ENCODE data around the gene SRRM2.

Gene SRRM2

DNA sequence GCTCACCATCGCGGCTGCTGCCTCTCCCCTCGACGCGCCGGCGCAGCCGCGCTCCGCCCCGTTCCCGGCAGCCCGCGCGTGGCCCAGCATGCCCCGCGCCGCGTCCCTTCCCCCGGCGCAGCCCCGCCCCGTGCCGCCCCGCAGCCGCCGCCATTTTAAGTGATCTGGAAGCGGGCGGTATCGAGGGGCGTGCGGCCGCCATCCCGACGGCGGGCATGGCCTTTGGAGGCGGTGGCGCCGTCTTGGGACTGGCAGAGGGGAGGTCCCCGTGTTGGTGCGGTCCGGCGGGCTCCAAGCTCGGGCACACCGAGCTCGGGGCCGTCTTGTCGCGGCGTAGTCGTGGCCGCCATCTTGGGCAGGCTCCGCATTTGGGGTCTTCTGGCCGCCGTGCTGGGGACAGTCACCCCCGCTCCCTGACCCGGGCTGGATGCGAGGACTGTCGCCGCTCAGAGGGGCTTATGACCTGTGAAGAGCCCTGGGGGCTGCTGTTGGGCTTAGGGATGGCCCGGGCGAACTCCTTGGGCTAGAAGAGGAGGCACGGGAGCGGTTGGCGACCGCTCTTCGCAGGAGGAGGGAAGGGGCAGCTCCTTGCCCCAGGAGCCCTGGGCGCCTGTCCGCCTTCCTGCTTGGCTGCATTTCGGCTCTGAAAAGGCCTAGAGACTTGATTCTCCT, 24.9 kb downstream of the SRRM2 start, which contains the start of gene ELOB:
Gene ELOB (minus strand): TSS at position 50 of the 672 bp plus-strand sequence. CDS start 41 bp downstream, at position 9.
- peak; percentile 95 for DNase-seq (ENCODE audit: low spot score)

- DNase-seq (ENCODE audit: low spot score) = peak; percentile 36
Observed at GRCh38 chr16:2777903-2778629, 25.6 kb downstream of the SRRM2 start.

- DNase-seq (ENCODE audit: low spot score) = no peak
Observed at GRCh38 chr16:2778630-2778958, 26.2 kb downstream of the SRRM2 start.

DNA sequence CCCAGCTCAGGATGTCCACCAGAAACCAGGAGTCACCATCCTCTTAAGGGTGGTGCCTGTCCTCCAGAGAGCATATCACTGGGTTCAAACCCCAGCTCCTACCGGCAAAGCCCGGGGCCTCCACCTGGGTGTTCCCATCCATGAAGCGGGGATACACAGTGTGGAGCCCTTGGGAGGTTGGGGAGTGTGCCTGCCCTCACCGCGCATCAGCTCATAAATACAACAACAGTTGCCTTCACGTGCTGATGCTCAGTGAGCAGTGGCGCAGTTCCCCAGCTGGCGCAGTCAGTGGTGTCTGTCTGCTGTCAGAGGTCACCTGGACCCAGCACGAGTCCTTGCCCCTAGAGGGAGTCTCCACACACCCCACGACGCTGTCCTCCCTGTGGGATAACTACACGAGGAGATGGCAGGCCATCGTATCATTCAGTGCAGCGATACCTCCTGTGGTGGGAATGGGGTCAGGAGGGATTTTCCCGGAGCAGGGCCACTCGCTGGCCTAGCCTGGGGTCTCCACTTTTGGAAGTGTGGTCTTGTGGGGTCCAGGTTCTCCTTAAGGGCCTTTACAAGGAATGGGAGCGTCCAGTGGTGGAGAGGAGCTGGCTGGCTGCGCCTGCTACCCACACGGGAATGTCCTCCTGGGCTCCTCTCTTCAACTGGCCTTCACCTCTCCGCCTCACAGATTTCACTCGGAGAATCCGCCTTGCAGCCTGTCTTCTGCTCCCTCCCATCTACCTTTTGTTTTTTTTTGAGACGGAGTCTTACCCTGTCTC, 26.9 kb downstream of the SRRM2 start:
- DNase-seq (ENCODE audit: low spot score) = no peak

GRCh38 chr16:2779978-2780898, 27.8 kb downstream of the SRRM2 start:
- DNase-seq (ENCODE audit: low spot score) = no peak

- no peak for DNase-seq (ENCODE audit: low spot score)
Observed at GRCh38 chr16:2782583-2783351, 30.3 kb downstream of the SRRM2 start.

DNA sequence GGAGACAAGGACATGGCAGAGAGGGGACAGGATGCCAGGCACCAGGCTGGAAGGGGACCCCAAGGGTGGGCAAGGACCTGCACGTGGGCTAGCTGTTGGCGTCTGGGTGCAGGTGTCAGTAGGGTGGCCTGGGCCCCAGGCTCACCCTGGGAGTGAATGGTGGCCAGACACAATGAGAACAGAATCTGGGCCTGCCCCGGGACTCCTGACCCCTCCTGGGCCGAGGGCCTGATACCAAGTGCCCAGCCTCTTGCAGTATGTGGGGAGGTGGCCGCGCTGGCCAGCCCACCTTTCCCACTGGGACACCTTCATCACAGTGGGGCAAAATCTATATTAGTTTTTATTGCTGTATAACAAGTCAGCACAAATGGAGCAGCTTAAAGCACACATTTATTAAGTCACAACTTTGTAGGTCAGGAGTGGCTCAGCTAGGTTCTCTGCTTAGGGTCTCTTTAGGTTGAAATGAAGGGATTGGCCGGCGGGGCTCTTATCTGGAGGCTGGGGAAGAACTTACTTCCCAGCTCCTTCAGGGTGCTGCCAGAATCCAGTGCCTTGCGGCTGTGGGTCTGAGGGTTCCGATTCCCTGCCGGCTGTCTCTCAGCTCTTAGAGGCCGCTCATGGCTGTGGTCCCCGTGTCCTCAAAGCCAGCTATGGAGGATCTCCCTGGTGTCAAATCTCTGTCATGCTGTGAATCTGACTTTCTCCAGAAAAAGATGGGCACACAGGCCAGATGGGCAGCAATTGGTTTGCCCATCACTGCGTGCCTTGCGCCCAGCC, 31.3 kb downstream of the SRRM2 start:
- no peak for DNase-seq (ENCODE audit: low spot score)

DNA sequence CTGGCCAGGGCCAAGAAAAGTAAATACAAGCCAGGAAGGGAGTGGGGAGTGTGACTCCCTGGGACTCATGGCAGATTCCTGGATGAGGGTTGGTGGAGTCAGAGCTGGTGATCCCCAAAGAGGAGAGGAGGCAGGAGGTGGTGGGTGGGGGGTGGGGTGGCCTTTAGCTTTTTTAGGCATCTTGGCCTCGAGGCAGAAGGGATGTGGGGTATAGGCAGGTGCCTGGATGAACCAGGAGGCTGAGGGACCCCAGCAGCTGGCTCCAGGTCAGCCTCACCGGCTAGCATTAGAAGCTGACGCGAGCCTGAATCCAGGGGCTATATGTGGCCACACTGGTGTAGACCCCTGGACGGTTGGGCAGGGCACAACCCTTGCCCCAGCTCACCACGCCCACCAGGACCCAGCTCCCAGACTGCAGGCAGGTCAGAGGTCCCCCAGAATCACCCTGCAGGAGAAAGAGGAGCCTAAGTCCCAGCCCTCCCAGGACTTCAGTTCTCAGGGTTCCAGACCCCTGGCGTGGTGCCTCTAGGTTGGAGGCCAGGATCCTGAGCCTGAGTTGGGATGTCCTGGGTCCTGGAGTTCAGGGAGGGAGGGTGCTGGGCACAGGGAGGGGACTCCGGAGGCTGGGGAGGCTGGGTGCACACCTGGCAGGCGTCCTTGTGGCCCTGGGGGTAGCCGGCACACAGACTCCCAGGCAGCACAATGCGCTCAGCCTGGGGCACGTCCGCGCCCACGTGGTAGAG, 32.1 kb downstream of the SRRM2 start:
- no peak for DNase-seq (ENCODE audit: low spot score)

DNA sequence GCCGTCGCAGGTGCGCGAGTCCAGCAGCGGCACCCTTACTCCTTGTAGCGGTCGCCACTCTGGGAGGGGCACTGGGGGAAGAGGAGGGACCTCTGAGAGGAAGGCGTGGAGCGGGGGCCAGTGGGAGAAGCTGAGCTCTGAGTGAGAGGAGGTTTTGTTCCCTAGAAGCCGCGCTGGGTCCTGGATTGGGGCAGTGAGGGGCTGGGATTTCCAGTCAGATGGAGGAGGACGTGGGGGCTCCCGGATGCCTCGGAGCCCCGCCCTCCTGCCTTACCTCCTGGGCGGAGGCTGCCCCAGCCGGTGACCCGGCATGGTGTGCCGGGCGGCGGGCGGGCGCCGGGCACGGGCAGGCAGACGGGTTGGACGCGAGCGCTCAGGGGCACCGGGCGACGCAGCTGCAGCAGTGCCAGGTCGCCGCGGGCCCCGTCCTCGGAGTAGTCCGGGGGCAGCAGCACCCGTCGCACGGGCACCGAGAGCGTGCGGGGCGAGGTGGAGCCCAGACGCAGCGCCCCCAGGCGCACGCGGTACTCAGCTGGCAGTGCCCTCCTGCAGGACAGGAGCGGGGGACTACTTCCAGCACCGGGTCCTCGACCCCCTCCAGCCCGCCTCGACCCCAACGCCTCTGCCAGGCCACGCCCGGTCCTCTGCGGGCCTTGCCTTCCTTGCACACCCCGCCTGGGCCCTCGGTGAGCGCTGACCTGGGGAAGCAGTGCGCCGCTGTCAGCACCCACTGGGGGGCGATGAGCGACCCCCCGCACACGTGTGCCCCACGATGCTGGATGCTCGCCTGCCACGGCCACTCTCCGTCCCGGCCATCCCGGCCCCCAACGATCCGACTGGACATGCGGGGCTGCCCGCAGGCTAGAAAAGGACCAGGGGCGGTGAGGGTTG, 32.9 kb downstream of the SRRM2 start:
- peak; percentile 30 for DNase-seq (ENCODE audit: low spot score)

DNA sequence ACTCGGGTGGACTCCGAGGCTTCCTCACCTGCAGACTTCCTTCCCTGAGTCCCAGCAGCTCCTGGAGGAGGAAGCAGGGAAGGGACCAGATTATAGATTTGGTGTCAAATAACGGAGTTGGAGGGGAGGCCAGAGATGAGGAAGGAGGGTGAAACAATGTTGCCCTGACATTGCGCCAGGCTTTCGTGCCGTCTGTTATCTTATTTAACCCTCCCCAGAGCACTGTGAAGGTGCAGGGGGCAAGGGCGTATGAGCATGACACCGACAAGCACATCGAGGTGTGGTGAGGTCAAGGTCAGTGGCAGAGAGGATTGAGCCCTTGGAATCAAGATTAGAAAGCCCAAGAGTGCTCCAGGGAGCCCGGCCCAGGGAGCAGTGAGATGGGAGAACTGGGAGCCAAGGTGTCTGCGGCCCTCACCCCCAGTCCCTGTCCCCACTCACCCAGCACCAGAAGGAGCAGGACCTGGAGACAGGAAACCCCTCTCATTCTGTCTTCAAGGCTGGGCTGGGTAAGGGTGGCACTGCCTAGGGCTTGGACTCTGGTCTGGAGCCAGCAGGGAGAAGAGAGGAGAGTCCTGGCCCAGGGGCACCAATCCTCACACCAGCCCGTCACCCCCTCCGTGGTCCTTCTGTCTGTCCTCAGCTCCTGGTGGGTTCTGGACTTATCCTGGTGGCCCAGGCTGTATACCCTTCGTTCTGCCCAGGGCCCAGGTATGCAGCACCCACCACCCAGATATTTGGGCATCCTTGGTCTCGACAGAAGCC, 33.8 kb downstream of the SRRM2 start:
- no peak for DNase-seq (ENCODE audit: low spot score)

GRCh38 chr16:2786826-2787151, 34.4 kb downstream of the SRRM2 start:
- DNase-seq (ENCODE audit: low spot score) = no peak

- no peak for DNase-seq (ENCODE audit: low spot score)
Observed at GRCh38 chr16:2787406-2787805, 35.0 kb downstream of the SRRM2 start, which contains the start of gene PRSS33. PRSS33 (minus strand) TSS chr16:2787560; CDS start chr16:2786547, 1,013 bp downstream.

DNA sequence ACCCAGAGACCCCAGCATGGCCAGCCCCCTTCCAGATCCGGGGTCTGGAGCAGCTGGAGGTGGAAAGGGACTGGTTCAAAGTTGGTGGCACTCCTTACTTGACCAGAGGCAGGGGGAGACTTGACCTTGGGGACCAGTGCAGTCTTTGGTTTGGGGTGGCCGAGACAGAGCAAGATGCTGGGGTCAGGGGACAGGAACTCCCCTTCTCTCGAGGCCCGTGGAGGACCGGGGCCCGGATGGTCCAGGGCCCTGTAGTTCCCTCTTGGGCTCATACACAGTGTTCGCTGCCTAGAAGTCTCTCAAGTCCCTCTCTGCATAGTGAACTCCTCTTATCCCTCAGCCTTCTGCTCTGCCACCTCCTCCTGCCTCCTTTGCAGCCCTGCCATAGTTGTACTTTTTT, 35.5 kb downstream of the SRRM2 start:
- no peak for DNase-seq (ENCODE audit: low spot score)

GRCh38 chr16:2790631-2791030, 38.2 kb downstream of the SRRM2 start:
- DNase-seq (ENCODE audit: low spot score) = no peak

DNA sequence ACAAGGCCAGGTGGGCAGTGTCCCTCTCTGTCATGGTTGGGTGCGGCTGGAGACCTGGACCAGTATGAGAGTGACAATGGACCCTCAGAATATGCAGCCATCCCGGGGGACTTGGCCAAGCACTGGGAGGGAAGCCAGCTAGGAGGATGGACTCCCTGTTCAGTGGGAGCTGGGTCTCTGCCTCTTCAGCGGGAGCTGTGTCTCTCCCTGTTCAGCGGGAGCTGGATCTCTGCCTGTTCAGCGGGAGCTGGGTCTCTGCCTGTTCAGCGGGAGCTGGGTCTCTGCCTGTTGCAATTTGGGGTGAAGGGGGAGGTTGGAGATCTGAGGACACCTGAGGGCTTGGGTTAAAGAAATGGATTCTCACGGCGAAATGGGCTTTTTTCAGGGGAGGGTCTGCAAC, 38.7 kb downstream of the SRRM2 start:
- DNase-seq (ENCODE audit: low spot score) = no peak

DNA sequence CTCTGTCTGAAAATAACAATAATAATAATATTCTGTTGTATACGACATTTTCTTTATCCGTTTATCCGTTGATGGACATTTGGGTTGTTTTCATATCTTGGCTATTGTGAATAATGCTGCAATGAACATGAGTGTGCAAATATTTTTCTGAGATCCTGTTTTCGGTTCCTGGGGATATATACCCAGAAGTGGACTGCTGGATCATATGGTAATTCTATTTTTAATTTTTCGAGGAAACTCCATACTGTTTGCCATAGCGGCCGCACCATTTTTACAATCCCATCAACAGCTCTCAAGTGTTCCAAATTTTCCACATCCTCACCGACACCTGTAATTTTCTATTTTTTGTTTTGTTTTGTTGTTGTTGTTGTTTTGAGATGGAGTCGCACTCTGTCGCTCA, 40.5 kb downstream of the SRRM2 start:
- no peak for DNase-seq (ENCODE audit: low spot score)

- DNase-seq (ENCODE audit: low spot score) = no peak
Observed at GRCh38 chr16:2795395-2796143, 43.1 kb downstream of the SRRM2 start.

Measured in germinal center (tissue), 1 donor.